ENCODE results near the gene TMEM219. TPM values are rescaled to one million over a fixed set of nuclear protein-coding genes. Genes with fewer than 3 reads are reported as not detected.

The TMEM219 gene
- total and polyA plus RNA-seq, 12 donors: 53.0 to 105 (median 69.3) TPM

DNA sequence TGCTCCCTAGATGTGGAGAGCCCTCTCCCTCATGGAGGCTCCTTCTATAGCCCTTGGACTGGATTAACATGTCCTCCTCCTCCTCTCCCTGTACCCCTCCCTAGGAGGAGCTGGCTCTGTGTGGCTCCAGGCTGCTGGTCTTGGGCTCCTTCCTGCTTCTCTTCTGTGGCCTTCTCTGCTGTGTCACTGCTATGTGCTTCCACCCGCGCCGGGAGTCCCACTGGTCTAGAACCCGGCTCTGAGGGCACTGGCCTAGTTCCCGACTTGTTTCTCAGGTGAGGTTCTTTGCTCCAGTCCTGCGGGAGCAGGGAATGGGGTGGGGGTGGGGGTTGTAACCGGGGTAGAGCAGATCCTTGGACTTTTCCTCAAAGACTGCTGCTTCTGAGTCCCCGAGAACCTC, 9.4 kb downstream of the TMEM219 start:
- no peak overlapping the region for H3K4me3 ChIP-seq
- WGBS, 2 donors: 88 to 97% methylated on average over 8 of the region's 8 CpGs
- H3K36me3 ChIP-seq: peaks cover 0 to 65% (median 20%) of the 10 kb centered on the region in 9 donors

DNA sequence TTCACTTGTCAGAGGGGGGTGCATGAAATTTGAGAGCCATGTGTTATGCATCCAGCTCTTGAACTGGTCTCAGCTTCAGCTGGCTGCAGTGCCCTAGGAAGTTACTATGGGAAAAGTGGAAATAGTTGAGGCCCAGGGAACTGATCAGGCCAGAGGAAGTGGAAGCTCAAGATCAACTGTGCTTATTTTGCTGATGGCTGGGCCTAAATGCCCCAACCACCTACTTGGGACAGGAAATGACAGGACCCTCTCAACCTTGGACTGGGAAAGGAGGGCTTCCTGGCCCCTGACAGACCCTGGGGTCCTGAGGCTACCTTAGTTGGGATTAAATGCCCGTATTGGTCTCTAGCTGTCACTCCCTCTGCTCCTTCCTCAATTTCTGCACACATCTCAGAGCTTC, 10.6 kb downstream of the TMEM219 start:
- TF ChIP-seq, protein P1, sequence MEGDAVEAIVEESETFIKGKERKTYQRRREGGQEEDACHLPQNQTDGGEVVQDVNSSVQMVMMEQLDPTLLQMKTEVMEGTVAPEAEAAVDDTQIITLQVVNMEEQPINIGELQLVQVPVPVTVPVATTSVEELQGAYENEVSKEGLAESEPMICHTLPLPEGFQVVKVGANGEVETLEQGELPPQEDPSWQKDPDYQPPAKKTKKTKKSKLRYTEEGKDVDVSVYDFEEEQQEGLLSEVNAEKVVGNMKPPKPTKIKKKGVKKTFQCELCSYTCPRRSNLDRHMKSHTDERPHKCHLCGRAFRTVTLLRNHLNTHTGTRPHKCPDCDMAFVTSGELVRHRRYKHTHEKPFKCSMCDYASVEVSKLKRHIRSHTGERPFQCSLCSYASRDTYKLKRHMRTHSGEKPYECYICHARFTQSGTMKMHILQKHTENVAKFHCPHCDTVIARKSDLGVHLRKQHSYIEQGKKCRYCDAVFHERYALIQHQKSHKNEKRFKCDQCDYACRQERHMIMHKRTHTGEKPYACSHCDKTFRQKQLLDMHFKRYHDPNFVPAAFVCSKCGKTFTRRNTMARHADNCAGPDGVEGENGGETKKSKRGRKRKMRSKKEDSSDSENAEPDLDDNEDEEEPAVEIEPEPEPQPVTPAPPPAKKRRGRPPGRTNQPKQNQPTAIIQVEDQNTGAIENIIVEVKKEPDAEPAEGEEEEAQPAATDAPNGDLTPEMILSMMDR (IDR thresholded peaks at IDR 0.05): no peak
- H3K9me3 ChIP-seq: no peaks in the 10 kb centered on the region
- H3K4me1 ChIP-seq: peaks cover 3 to 39% (median 30%) of the 10 kb centered on the region in 9 donors
- H3K36me3 ChIP-seq: peaks cover 0 to 54% (median 20%) of the 10 kb centered on the region in 9 donors
- ATAC-seq (no peak), DNase-seq (no peak)
- intact Hi-C loops (cut with DNase I): loop anchor here in 5 of 10 donors (5.0 to 10.0 kb wide), 5 partner anchors 45 to 168 kb away; partner anchors contain the start of genes KCTD13 (in 2 of the 5), ALDOA (in 1 of the 5), MAZ (in 1 of the 5) and PAGR1 (in 1 of the 5)
- H3K27me3 ChIP-seq: no peaks in the 10 kb centered on the region
- 84 to 95% methylated on average over 1 of the region's 1 CpG for WGBS, 2 donors
- no peak overlapping the region for H3K4me3 ChIP-seq
- H3K27ac ChIP-seq: peak overlapping the region in 2 of 10 donors; percentile 93 to 94

More for the DNA sequence above, 9.4 kb downstream of the TMEM219 start:
- no peak for DNase-seq
- no peaks in the 10 kb centered on the region for H3K9me3 ChIP-seq
- H3K27me3 ChIP-seq: no peaks in the 10 kb centered on the region
- ATAC-seq: no peak
- H3K27ac ChIP-seq: no peak overlapping the region
- intact Hi-C loops (cut with DNase I): loop anchor here in 5 of 10 donors (5.0 to 10.0 kb wide), 5 partner anchors 44 to 167 kb away; partner anchors contain the start of genes KCTD13 (in 2 of the 5), ALDOA (in 1 of the 5), MAZ (in 1 of the 5) and PAGR1 (in 1 of the 5)
- peaks cover 0 to 28% (median 19%) of the 10 kb centered on the region in 9 donors for H3K4me1 ChIP-seq
- TF ChIP-seq, protein P1 (IDR thresholded peaks at IDR 0.05): no peak

DNA sequence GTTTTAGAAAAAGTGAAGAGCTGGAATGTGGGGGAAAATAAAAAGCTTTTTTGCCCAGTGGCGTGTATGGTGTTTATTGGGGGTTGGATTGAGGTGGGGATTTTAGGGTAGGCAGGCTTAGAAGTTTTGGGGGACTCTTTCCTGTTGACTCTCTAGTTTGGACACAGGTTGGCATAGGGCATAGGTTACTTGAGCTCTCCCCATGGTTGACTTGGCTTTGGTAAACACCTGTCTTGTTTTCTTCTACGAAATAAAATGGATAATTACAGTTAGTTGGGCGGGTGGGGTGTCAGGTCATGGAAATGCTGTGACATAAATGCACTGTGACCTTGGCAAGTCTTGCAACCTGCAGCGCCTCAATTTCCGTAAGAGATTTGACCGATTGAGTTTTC, 11.1 kb downstream of the TMEM219 start:
- TF ChIP-seq, protein P1 (IDR thresholded peaks at IDR 0.05): no peak
- H3K27ac ChIP-seq: peak overlapping the region in 6 of 10 donors; percentile 93 to 98 (median 96)
- peaks cover 3 to 44% (median 33%) of the 10 kb centered on the region in 9 donors for H3K4me1 ChIP-seq
- H3K36me3 ChIP-seq: peaks cover 0 to 54% (median 22%) of the 10 kb centered on the region in 9 donors
- ATAC-seq: no peak
- H3K27me3 ChIP-seq: no peaks in the 10 kb centered on the region
- intact Hi-C loops (cut with DNase I): loop anchor here in 6 of 10 donors (1.0 to 10.0 kb wide), 6 partner anchors 11 to 168 kb away; partner anchors contain the start of genes KCTD13 (in 2 of the 6), ALDOA (in 1 of the 6), MAZ (in 1 of the 6) and PAGR1 (in 1 of the 6)
- H3K4me3 ChIP-seq: peak overlapping the region in 6 of 10 donors; percentile 73 to 99 (median 81)
- DNase-seq: no peak
- no peaks in the 10 kb centered on the region for H3K9me3 ChIP-seq
- WGBS, 2 donors: 63 to 64% methylated on average over 6 of the region's 6 CpGs

DNA sequence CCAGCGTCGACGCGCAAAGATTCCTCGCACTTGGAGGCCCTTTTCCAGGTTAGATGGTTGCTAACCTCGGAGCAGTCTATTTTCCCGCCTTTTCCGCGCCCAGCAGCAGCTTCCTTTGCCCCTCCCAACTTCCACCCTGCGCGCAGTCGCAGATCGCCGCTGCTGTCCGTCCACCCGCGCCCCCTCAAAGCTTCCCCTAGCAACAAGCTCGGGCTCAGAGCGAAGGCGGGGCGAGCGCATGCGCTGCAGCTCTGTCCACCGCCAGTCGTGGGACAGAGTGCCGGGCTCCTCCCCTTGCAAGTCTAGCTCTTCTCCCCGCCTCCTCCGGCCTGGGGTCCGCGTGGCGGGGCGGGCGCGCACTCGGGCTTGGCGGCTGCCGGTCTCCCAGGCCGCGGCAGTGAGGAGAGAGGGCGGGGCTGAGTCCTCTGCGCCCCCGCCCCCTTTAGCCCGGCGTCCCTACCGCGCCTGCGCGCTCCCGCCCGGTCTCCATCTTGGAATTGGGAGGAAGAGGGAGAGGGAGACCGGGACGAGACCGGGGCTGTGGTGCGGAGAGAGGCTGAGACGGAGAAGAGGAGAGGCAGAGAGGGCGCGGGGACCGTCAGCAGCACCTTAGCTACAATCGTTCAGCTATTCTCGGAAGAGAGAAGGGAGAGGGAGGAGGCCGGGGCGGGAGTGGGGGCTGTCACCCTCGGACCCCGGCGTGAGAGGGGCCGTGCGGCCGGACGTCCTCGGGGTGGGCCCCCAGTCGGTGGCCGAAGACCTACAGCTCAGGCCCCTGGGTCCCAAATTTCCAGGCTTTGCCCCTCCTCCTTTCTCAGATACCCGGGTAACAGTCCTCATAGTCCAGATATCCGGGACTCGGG, 11.7 kb downstream of the TMEM219 start, which contains the start of gene TAOK2:
Gene TAOK2 (plus strand): TSS at position 485 of the 863 bp plus-strand sequence. CDS start 3,905 bp downstream, outside the sequence.
- intact Hi-C loops (cut with DNase I): loop anchor here in 7 of 10 donors (1.0 to 10.0 kb wide), 7 partner anchors 11 to 169 kb away; partner anchors contain the start of genes HIRIP3 (in 2 of the 7), KCTD13 (in 2 of the 7), ALDOA (in 1 of the 7) and MAZ (in 1 of the 7)
- Histone ChIP-seq H3K27ac (peak within 1 kb of the TSS; percentile 85 to 100 (median 94)), H3K4me3 (peak within 1 kb of the TSS; percentile 69 to 99 (median 81)), H3K36me3 (peaks cover 0 to 54% (median 23%) of the 10 kb centered on the region in 9 donors), H3K27me3 (no peaks in the 10 kb centered on the region), H3K4me1 (peaks cover 3 to 49% (median 38%) of the 10 kb centered on the region in 9 donors), H3K9me3 (no peaks in the 10 kb centered on the region)
- TF ChIP-seq, protein P1 (IDR thresholded peaks at IDR 0.05): peak in 1 of 9 donors; percentile 5
- ATAC-seq (peak; percentile 96 to 98 (median 98)), DNase-seq (peak; percentile 99)
- WGBS, 2 donors: 1% methylated on average over 75 of the region's 75 CpGs
